Measurements from ENCODE around the gene PRR15L.
"Not testable (repeated sequence)": the region's sequence is repeated elsewhere in the genome, so short reads cannot be mapped to it uniquely, and the experiment has no call there.

PRR15L gene

GRCh38 chr17:47988445-47988844 is 30.8 kb upstream of the PRR15L start:
- DNase-seq (ENCODE audit: low read depth), result not testable (repeated sequence)

GRCh38 chr17:47987240-47987835 is 29.7 kb upstream of the PRR15L start:
- DNase-seq (ENCODE audit: low read depth), result no peak

- no peak for DNase-seq (ENCODE audit: low read depth)
Measured at GRCh38 chr17:47986520-47986919, 28.8 kb upstream of the PRR15L start.

GRCh38 chr17:47983492-47984223 is 26.0 kb upstream of the PRR15L start:
- no peak for DNase-seq (ENCODE audit: low read depth)

DNA sequence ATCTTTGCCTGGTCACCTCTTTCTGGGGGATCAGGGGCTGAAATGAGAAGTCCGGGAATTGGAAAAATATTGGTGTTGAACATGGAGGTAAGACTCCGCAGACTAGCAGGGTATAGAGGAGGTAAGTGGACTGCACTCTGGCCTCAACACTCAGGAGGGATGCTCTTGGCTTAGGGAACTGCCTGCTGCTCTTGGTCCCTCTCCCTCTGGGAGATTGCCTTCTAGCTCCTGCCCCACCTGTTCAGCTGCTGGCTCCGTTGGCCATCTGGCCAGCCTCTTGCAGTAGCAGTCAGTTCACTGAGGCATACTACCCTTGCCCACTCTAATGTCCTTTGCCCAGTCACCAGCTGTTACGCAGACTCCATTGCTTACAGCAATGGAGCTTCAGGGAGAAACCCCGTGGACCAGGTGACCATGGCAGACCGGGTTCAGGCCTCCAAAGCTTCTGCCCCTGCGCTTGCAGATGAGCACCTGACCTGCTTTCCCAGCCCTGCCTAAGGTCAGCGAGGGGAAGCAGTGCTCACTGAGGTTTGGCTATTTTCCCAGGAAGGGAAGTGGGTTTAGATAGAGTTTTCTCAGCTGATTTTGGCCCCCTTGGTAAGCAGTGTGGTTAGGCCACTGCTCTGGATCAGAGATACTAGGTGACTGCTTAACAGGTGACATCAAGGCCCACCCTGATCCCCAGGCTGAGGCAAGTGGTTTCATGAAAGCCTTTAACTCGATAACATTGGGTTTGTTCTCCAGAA is 25.1 kb upstream of the PRR15L start:
- DNase-seq (ENCODE audit: low read depth), result no peak

GRCh38 chr17:47982091-47982617 is 24.5 kb upstream of the PRR15L start:
- DNase-seq (ENCODE audit: low read depth), result no peak

GRCh38 chr17:47981462-47981861 is 23.8 kb upstream of the PRR15L start:
- no peak for DNase-seq (ENCODE audit: low read depth)

- DNase-seq (ENCODE audit: low read depth), result no peak
Measured at GRCh38 chr17:47980541-47980940, 22.9 kb upstream of the PRR15L start.

DNA sequence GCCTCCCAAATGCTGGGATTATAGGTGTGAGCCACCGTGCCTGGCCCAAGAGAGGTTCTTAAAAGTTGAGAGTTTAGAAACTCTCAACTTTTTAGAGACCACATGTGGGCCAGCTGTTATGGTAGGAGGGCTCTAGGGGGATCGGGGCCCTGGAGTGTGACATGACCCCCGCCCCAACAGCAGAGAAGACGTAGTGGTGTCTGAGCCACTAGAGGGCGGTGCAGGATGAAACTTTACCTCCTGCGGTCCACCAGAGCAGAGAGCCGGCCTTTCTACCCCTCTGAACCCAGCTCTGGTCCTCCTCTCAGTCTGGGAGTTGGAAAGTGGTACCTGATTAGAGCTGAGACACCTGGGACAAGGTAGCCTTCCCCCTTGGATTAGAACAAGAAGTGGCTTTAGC is 20.6 kb upstream of the PRR15L start:
- DNase-seq (ENCODE audit: low read depth), result no peak

- DNase-seq (ENCODE audit: low read depth), result no peak
Measured at GRCh38 chr17:47975823-47976205, 18.1 kb upstream of the PRR15L start.

- no peak for DNase-seq (ENCODE audit: low read depth)
Measured at GRCh38 chr17:47975189-47975822, 17.6 kb upstream of the PRR15L start.

DNA sequence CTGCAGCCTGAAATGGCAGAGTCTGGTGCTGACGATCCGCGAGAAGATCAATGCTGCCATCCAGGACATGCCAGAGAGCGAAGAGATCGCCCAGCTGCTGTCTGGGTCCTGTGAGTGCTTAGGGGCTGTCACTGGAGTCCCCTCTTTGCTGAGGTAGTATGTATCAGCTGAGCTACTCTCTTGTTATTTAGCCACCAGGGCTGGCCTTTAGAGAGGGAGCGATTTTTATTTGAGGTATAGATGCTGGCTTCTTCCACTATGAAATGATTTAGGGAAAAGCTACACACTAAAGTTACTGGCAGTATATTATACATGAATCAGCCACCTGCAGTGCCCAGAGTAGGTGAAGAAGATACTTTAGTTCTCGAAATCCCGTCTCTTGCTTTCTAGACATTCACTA is 15.9 kb upstream of the PRR15L start:
- DNase-seq (ENCODE audit: low read depth), result no peak

- peak; percentile 99 for DNase-seq (ENCODE audit: low read depth)
Measured at GRCh38 chr17:47970725-47971499, 13.2 kb upstream of the PRR15L start, which contains the start of gene CDK5RAP3. CDK5RAP3 (plus strand) TSS chr17:47971113; CDS start chr17:47971147, 34 bp downstream.

GRCh38 chr17:47969930-47970724 is 12.4 kb upstream of the PRR15L start:
- DNase-seq (ENCODE audit: low read depth), result no peak

DNA sequence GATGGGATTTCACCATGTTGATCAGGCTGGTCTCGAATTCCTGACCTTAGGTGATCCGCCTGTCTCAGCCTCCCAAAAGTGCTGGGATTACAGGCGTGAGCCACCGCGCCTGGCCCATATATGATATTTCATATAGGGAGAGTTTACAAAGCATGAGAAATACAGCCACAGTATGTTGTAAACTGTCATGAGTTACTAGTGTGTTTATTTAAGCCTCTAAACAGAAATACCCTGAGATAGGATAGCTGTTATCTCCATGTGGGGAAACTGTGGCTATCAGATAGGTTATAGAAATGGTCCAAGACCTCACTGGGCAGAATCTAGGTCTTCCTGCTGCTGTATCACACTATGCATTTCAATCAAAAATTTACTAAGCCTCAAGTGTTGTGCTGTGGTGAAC is 11.2 kb upstream of the PRR15L start:
- no peak for DNase-seq (ENCODE audit: low read depth)

- peak; percentile 82 for DNase-seq (ENCODE audit: low read depth)
Measured at GRCh38 chr17:47967607-47968252, 10.0 kb upstream of the PRR15L start.

- DNase-seq (ENCODE audit: low read depth), result peak; percentile 61
Measured at GRCh38 chr17:47966079-47966519, 8.4 kb upstream of the PRR15L start.

DNA sequence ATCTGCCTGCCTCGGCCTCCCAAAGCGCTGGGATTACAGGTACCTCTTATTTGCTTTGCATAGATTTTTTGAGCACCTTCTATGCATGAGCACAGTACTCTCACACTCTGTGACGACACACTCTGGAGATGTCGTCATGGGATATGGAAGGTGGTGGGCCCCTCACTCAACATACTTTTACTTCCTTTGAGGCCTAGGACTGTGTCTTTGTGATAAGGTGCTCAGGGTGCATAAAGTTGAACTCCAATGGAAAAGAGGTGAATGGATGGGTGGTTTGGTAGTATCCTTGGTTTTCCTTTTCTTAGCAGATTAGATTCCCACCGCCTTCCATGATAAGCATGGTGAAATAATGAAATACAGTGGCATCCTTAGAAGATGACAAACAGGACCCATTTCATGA is 7.2 kb upstream of the PRR15L start:
- DNase-seq (ENCODE audit: low read depth), result no peak

- no peak for DNase-seq (ENCODE audit: low read depth)
Measured at GRCh38 chr17:47962901-47963300, 5.2 kb upstream of the PRR15L start.

DNA sequence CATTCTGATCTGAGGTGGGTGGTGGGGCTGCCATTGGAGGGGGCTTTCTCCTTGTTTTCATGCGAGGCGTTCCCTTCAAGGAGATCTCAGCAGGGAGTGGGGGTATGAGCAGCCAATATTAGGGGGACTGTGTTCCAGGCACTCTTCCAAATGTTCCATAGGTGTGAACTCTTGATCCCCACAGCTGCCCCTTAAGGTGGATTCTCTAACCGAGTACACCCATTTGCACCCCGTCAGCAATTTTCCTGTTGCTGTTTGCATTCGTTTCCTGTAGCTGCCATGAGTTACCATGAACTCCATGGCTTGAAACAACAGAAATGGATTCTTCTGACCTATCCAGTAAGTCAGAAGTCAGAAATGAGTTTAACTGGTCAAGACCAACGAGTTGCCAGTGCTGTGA is 3.7 kb upstream of the PRR15L start:
- no peak for DNase-seq (ENCODE audit: low read depth)
